ENCODE measurements around the gene STIMATE.

STIMATE gene

DNA sequence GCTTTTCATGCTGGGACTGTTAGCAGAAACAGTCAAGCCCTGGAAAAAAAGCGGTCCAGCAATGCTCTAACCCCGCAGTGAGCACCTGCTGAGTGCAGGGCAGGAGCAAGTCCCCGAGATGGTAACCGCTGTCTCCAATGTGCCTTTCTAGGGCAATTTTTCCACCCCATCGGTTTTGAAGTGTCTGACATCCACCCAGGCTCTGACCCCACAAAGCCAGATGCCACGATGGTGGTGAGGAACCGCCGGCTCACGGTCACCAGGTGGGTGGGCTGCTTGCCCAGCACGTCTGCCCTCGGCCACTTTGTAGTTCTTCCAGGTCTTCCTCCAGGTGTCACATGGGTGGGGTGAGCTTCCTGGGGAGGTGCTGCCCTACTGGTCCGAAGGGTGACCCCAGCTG, 106.0 kb downstream of the STIMATE start:
- no peaks in the 10 kb centered on the region for H3K9me3 Mint-ChIP-seq
- H3K27ac Mint-ChIP-seq: no peak overlapping the region
- no peaks in the 10 kb centered on the region for H3K27me3 Mint-ChIP-seq
- H3K4me1 Mint-ChIP-seq: no peaks in the 10 kb centered on the region
- H3K4me3 Mint-ChIP-seq: no peak overlapping the region
- H3K36me3 Mint-ChIP-seq: no peaks in the 10 kb centered on the region

DNA sequence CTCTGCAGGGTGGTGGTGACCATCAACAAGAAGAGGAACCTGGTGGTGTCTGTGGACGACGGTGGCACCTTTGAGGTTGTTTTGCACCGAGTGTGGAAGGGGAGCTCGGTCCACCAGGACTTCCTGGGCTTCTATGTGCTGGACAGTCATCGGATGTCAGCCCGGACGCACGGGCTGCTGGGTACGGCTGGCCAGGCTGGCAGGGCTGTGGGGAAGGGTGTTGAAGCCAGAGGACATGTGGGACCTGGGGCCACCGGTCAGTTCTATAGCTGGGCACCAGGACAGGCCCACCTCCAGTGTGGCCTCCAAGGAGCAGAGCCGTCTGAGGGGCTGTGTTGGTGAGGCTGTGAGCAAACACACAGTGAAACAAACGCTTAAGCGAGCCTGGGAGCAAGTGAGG, 106.6 kb downstream of the STIMATE start:
- no peak overlapping the region for H3K27ac Mint-ChIP-seq
- no peaks in the 10 kb centered on the region for H3K4me1 Mint-ChIP-seq
- no peaks in the 10 kb centered on the region for H3K27me3 Mint-ChIP-seq
- no peaks in the 10 kb centered on the region for H3K36me3 Mint-ChIP-seq
- no peaks in the 10 kb centered on the region for H3K9me3 Mint-ChIP-seq
- H3K4me3 Mint-ChIP-seq: no peak overlapping the region

- H3K27ac Mint-ChIP-seq: no peak overlapping the region
- H3K27me3 Mint-ChIP-seq: no peaks in the 10 kb centered on the region
- no peaks in the 10 kb centered on the region for H3K36me3 Mint-ChIP-seq
- H3K4me1 Mint-ChIP-seq: no peaks in the 10 kb centered on the region
- H3K9me3 Mint-ChIP-seq: no peaks in the 10 kb centered on the region
- H3K4me3 Mint-ChIP-seq: no peak overlapping the region
These were observed 107.0 kb downstream of the STIMATE start for GRCh38 chr3:52790337-52790736.

GRCh38 chr3:52789746-52790040, 107.7 kb downstream of the STIMATE start:
- no peaks in the 10 kb centered on the region for H3K4me1 Mint-ChIP-seq
- no peak overlapping the region for H3K4me3 Mint-ChIP-seq
- no peaks in the 10 kb centered on the region for H3K9me3 Mint-ChIP-seq
- H3K27ac Mint-ChIP-seq: no peak overlapping the region
- no peaks in the 10 kb centered on the region for H3K27me3 Mint-ChIP-seq
- H3K36me3 Mint-ChIP-seq: no peaks in the 10 kb centered on the region

DNA sequence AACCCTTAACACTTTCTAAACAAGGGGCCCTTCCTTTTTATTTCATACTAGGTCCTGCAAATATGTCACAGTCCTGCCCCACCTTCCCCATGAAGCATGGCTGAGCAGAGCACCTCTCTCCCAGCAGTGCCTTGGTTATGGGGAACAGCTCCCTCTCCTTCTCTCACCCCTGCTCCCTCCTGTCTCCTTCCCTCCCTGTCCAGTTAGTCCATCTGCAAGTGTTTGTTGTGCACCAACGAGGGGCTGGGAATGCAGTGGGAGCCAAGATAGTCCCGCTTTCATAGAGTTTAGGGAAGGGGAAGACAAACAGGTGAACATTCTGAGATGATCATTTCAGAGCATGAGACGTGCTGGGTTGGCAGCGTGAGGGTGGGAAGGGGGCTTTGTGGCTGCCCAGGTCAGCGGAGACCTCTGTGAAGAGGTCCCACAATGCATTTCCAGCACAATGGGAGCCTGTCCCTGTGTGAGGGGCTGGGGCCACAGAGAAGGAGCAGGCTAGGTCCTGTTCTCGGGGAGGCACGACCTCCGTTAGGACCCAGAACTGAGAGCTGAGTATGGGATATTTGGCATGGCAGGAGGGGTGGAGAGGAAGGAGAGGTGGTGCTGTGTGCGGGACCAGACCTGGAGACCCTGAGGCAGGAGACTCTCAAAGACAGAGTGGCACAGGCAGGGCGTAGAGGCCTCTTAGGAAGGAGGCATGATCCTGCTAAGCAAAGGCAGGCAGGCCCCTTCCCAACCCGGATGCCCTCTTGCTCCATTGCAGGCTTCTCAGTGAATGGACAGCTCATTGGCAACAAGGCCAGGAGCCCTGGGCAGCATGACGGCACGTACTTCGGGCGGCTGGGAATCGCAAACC, 108.2 kb downstream of the STIMATE start:
- H3K36me3 Mint-ChIP-seq: no peaks in the 10 kb centered on the region
- H3K27me3 Mint-ChIP-seq: no peaks in the 10 kb centered on the region
- no peaks in the 10 kb centered on the region for H3K9me3 Mint-ChIP-seq
- H3K4me1 Mint-ChIP-seq: no peaks in the 10 kb centered on the region
- no peak overlapping the region for H3K27ac Mint-ChIP-seq
- H3K4me3 Mint-ChIP-seq: no peak overlapping the region

DNA sequence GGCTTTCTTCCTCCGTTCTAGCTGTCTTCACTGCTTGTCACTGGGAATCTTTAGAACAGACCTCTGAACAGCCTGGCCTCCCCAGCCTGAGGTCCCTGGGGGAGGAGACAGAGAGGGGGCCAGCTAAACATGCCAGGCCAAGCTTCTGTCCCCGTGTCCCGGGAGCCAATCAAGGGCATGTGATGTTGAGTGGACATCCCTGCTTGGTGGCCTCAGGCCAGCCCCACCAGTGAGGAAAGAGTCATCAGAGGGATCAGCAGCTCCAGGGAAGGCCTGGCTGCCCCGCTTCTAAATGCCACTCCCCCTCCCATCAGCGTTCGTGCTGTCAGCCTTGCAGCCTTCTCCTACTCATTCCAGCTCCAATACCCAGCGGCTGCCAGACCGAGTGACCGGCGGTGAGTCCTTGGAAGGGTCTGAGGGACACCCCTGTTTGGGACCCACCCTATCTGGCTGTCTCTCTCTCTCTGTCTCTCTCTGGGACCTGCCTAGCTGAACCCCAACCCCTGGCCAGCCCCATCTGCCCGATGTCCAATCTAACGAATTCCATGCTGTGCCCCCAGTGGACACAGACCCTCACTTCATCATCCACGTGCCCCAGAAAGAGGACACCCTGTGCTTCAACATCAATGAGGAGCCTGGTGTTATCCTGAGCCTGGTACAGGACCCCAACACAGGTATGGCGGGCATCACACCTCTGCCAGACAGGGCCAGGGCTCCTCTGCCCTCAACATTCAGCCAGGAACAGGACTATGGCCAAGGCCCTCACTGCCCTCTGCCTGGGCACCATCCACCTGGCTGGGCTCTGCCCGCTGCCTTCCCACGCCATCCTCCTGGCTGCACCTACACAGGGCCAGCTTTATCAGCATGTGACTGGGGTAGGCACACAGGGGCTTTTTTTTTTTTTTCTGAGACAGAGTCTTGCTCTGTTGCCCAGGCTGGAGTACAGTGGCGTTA, 109.4 kb downstream of the STIMATE start:
- H3K27ac Mint-ChIP-seq: no peak overlapping the region
- no peaks in the 10 kb centered on the region for H3K27me3 Mint-ChIP-seq
- no peaks in the 10 kb centered on the region for H3K4me1 Mint-ChIP-seq
- H3K9me3 Mint-ChIP-seq: no peaks in the 10 kb centered on the region
- no peak overlapping the region for H3K4me3 Mint-ChIP-seq
- H3K36me3 Mint-ChIP-seq: no peaks in the 10 kb centered on the region

GRCh38 chr3:52787246-52787645, 110.1 kb downstream of the STIMATE start:
- H3K27ac Mint-ChIP-seq: no peak overlapping the region
- no peak overlapping the region for H3K4me3 Mint-ChIP-seq
- no peaks in the 10 kb centered on the region for H3K36me3 Mint-ChIP-seq
- H3K4me1 Mint-ChIP-seq: no peaks in the 10 kb centered on the region
- H3K27me3 Mint-ChIP-seq: no peaks in the 10 kb centered on the region
- no peaks in the 10 kb centered on the region for H3K9me3 Mint-ChIP-seq

All from activated naive CD4-positive, alpha-beta T cell treated with anti-CD3 and anti-CD28 coated beads, Interleukin-2, amount 50 U/mL, for 24 hours (primary cell).